ENCODE results near the gene ZNF585A.
"Not testable (repeated sequence)": the region's sequence is repeated elsewhere in the genome, so short reads cannot be mapped to it uniquely, and the experiment has no call there.

Gene ZNF585A

GRCh38 chr19:37197768-37198167 is 25.3 kb upstream of the ZNF585A start:
- ChIA-PET POLR2A (no interaction called here), CTCF (interaction anchor here (1.5 kb wide), 1 partner anchor 9 kb away, joined by 3 read pairs; no protein-coding TSS in a partner anchor)
- no peak for TF ChIP-seq CTCF (IDR thresholded peaks at IDR 0.05; ENCODE audit: control extremely low read depth, extremely low read depth, low read depth, missing control alignments)
- DNase-seq (ENCODE audit: extremely low spot score) = no peak

GRCh38 chr19:37197115-37197514 is 24.6 kb upstream of the ZNF585A start:
- DNase-seq (ENCODE audit: extremely low spot score); POLR2A ChIA-PET; CTCF ChIA-PET: not testable (repeated sequence)

GRCh38 chr19:37195248-37195647 is 22.8 kb upstream of the ZNF585A start:
- CTCF ChIA-PET; POLR2A ChIA-PET; DNase-seq (ENCODE audit: extremely low spot score): not testable (repeated sequence)

GRCh38 chr19:37186071-37186470 is 13.6 kb upstream of the ZNF585A start:
- POLR2A ChIA-PET; CTCF ChIA-PET; DNase-seq (ENCODE audit: extremely low spot score): not testable (repeated sequence)

- no peak for TF ChIP-seq CTCF (IDR thresholded peaks at IDR 0.05; ENCODE audit: control extremely low read depth, extremely low read depth, low read depth, missing control alignments)
- POLR2A ChIA-PET = no interaction called here
- no peak for DNase-seq (ENCODE audit: extremely low spot score)
- CTCF ChIA-PET = no interaction called here
Measured at GRCh38 chr19:37165635-37166034, 6.9 kb downstream of the ZNF585A start.

DNA sequence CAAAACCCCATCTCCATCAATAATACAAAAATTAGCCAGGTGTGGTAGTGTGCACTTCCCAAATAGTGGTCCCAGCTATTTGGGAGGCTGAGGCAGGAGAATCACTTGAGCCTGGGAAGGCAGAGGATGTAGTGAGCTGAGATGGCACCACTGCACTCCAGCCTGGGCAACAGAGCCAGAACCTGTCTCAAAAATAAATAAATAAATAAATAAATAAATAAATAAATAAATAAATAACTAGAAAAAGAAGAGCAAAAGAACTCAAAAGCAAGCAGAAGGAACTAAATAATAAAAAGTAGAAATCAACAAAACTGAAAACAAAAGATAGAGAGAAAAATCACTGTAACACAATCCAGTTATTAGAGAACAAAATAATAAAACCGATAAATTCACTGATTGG is 12.3 kb downstream of the ZNF585A start:
- TF ChIP-seq CTCF (IDR thresholded peaks at IDR 0.05; ENCODE audit: control extremely low read depth, extremely low read depth, low read depth, missing control alignments) = no peak
- CTCF ChIA-PET = no interaction called here
- POLR2A ChIA-PET = no interaction called here
- DNase-seq (ENCODE audit: extremely low spot score) = no peak

DNA sequence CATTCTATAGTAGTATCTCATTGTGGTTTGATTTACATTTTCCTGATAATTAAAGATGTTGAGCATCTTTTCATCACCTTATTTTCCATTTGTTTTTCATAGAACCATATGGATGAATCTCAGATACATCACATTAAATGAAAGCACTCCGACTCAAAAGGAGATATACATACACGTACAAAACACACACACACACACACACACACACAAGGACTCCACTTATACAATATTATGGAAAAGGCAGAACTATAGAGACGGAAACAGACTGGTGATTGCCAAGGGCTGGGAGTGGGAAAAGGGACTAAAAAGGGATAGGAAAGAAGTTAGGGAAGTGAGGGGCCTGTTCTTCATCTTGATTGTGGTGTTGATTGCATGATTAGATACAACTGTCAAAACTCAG is 24.3 kb downstream of the ZNF585A start:
- ChIA-PET POLR2A (no interaction called here), CTCF (no interaction called here)
- no peak for DNase-seq (ENCODE audit: extremely low spot score)
- TF ChIP-seq CTCF (IDR thresholded peaks at IDR 0.05; ENCODE audit: control extremely low read depth, extremely low read depth, low read depth, missing control alignments) = no peak

DNA sequence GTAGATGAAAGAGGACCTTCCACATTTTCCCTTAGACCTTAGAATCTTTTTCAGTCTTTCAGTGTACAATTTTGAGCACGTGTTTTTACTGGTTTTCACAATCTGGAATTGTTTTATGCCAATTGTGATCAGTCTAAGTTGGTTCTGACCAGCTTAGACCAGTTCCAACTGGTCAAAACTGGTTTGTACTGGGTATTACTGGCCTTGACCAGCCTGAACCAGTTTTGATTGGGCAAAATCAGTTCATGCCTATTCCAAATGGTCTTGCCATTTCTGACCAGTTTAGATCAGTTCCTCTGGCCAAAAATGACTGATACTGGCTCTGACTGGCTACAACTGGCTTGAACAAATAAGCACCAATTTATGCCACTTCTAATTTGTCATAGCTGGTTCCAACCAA is 36.4 kb downstream of the ZNF585A start:
- ChIA-PET POLR2A (no interaction called here), CTCF (no interaction called here)
- no peak for DNase-seq (ENCODE audit: extremely low spot score)

More for the DNA sequence above, 36.4 kb downstream of the ZNF585A start:
- TF ChIP-seq CTCF (IDR thresholded peaks at IDR 0.05; ENCODE audit: control extremely low read depth, extremely low read depth, low read depth, missing control alignments) = no peak
